HG03354 (cell line): ENCODE results near the gene ANKRD11.

Source experiments
- ATAC-seq: cut with Tn5 transposase; IDR thresholded peaks from one replicate; pipeline ENCODE4 v1.9.1; 2021; ENCODE audit warnings: mild to moderate bottlenecking; ENCODE audit not compliant: unreplicated experiment, poor library complexity, severe bottlenecking

Gene ANKRD11

DNA sequence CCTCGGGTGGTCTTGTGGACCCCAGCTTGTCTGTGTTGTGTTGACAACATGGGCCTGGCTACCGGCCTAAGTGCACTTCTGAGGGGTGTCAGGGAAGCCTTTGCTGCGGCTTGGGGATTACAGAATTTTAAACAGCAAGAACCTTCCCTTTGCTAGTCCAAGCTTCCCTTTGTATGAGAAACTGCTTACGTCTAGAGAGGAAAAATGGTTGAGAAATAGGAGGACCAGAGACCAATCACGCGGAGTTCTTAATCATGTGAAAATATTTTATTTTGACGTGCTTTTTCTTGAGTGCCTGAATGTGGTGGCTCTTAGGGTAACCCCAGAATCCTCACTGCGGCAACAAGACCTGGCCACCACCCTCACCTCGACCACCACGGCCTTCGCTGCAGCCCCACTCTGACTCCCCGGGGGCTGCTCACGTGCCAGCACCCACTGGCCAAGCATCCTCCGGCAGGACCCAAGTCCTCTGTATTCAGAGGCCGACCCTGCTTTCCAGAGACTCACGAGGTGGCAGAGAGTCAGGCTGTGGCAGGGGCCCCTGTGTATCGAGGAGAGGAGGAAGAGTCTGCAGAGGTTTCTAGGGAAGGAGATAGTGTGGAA, 191.6 kb downstream of the ANKRD11 start:
- no peak for ATAC-seq

DNA sequence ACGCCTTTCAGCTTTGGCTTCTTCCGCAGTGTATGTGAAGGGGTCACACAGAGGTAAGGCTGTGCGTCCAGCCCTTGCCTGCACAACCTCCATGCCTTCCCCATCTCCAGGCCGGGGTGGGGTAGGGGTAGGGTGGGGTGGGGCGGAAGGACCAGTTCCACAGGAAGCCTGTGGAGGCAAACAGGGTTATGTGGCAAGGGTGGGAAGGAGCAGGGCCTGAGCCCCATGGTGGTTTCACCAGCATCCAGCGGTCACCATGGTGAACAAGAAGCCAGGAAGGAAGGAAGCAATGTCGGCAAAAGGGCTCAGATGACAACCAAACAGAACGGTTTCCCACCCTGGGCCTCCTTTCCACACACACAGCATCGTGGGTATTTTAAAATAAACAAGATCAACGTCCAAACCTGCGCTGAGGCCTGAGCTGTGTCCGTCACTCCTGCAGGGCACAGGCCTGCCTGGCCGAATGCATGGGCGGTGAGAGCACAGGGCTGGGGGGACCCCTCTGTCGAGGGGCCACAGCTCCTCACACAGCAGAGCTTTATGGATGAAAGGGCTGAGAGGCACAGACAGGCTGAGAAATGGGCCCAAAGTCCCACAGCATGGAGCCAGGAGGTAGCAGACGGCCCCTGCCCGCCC, 192.3 kb downstream of the ANKRD11 start:
- ATAC-seq, result no peak

DNA sequence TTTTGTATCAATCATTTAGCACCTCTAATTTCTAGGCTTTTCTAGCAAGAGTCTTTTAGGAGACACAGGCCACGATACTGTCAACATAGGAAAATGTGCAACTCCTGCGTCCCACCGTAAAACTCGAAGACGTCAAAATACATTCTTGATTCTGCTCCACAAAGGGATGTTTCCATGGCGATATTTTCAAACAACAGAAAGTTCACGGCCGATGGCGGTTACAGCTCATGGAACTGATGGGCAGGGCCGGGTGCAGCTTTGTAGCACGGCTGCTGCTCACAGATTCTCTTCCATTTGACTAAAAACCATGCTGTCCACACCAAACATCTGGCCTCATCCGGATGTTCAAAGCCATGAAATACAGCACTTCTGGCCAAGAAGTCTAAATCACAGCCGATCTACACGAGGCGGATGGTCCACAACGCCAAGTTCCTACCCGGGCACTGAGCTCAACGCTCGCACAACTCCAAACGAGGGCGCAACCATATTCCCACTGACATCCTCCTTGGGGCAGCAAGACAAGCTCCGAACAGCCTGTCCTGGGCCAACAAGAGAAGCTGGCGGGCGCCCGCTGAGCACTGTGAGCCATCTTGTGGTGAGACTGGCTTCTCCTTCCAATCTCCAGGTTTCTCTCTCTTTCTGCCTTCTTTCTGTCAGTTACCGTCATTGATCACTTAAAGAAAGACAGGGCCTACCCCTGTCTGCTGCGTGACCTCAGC, 193.0 kb downstream of the ANKRD11 start:
- ATAC-seq, result no peak

DNA sequence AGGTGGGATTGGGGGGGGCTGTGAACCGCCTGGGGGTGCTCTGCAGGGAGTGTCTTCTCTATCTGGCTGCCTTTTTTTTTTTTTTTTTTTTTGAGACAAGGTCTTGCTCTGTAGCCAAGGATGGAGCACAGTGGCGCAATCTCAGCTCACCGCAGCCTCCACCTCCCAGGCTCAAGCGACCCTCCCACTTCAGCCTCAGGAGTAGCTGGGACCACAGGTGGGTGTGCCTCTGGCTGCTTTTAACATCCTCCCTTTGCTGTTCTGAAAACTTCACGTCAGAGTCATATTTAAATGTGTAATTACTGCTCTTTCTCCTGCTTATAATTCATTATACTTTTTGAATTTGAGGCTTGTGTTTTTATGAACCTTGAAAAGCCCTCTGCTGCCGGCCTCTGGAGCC, 194.4 kb downstream of the ANKRD11 start:
- ATAC-seq, result no peak

DNA sequence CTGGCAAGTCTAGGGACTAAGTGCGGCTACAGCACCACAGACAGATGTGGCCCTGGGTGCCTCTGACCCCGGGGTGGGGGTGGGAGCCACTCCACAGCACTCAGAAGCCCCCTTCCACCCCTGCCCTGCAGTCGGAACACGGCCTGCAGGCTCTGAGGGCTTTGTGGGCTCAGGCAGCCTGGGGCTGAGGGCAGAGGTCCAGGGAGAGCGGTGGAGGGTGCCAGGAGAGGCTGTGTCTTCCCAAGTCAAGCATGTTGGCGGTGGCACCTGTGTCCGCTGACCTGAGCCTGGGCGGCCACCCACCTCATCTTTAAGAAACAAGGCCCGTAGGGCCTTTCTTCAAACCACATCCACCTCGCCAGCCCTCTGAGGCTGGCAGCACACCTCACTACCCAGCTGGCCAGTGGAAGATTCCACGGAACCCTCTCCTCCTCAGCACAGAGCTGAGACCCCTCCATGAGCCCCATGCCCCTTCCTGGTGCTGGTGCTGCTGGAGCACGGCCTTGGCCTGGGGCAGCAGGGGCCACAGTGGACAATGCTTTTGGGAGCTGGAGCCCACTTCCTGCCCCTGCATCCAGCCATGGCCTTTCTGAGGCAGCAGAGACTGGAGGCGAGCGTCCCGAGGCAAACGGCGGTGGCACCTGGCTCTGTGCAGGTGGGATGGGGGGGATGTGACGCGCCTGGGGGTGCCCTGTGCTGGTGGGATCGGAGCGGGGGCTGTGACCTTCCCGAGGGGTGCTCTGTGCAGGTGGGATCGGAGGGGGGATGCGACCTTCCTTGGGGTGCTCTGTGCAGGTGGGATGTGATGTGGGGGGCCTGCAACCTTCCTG, 195.1 kb downstream of the ANKRD11 start:
- ATAC-seq, result no peak

DNA sequence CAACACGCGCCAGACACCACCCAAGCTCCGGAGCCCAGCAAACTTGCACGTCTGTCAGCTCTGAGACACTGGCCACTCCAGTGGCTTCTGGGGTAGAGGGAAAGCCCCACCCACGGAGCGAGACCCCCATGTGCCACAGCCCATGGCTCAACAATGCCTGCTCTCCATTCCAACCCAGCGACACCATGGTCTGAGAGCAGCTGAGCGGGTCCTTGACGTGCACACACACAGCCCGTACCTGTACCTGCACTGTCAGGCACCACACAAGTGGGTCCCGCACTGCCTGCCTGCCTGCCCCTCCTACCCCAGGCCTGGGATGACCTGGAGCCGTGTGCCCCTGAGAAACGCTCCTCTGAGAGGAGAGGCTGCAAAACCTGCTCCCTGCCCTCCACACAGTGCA, 195.9 kb downstream of the ANKRD11 start:
- ATAC-seq, result no peak

DNA sequence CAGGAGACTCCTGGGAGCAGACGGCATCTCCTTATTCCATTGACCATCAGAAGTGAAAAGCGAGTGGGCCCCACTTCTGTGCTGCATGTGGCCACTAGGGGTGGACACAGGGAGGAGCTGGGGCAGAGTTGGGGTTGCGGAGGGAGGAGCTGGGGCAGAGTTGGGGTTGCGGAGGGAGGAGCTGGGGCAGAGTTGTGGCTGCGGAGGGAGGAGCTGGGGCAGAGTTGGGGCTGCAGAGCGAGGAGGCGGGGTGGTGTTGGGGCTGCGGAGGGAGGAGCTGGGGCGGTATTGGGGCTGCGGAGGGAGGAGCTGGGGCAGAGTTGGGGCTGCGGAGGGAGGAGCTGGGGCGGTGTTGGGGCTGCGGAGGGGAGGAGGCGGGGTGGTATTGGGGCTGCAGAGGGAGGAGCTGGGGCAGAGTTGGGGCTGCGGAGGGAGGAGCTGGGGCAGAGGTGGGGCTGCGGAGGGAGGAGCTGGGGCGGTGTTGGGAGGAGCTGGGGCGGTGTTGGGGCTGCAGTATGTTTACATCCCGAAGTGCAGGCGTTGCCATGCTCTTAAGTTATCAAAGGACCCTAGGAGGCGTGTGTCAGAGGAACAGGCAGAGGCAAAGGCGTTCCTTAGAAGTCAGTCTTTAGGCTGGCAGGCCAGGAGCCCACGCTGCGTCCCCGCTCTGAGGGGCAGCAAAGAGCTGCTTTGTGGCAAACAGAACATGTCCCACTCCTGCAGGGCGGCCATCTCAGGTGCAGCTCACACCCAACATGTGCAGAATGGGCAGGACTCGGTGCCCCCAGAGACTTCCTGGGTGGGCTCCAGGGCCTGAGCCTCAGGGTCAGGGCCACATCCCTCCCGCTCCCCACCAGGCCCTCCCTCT, 196.9 kb downstream of the ANKRD11 start:
- ATAC-seq, result no peak

DNA sequence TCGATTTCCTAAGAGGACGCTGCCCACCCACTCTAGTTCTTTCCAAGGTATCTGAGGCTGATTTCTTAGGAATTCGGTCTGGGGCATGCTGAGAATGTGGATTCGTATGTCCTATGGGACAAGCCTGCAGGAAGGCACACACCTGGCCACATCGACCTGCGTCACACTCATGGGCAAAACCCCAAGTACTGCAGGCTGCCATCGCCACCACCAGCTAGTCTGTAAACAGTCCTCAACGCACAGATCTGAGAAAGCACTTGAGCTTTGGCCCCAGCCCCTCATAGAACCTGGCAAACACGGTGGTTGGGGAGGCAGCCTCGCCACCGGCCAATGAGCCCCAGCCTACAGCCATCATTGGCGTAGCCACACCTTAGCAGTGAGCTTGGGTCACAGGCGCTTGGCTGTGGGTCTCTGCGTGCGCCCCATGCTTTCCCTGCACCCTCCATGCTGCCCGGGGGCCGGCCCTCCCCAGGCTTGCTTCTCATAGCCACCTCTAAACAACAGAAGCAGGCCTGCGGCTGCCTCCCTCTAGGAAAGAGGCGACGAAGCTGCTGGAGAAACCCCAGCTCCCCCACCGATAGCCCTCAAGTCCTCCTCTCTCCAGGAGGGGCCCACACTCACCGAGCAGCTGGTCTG, 197.8 kb downstream of the ANKRD11 start:
- ATAC-seq, result no peak

DNA sequence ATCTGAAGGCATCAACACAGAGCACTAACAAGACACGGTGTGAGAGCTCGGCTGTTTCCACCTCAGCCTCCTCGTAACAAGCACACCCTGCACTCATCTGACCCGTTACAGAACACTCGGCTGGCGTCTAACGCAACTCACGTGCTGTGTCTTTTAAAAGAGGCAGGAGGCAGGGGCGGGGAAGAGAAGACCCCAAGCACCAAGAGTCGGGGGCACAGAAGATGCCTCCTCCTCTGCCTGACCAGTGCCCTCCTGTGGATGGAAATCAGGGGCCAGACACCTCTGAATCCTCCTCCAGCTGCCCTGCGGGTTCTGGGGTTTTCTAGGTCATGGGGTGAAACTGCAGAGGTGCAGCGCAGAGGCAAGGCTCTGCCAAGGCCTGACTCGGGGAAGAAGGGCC, 198.6 kb downstream of the ANKRD11 start:
- no peak for ATAC-seq

DNA sequence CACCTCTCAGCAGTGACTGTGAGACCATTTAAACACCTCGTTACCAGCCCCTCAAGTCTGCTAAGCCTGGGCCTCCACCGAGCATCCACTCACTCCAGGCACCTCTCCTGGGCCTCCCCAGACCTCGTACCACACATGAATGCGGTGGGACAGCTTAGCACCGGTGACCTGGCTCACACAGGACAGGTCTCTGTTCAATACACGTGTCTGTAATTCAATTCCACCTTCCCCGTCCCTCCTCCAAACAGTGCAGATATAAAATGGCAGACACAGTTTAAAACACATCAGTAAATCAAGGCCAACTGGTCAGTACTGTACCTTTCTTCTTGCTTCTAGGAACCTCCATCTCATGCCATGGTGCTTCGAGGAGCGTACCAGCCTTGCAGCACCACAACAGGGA, 199.0 kb downstream of the ANKRD11 start:
- no peak for ATAC-seq

DNA sequence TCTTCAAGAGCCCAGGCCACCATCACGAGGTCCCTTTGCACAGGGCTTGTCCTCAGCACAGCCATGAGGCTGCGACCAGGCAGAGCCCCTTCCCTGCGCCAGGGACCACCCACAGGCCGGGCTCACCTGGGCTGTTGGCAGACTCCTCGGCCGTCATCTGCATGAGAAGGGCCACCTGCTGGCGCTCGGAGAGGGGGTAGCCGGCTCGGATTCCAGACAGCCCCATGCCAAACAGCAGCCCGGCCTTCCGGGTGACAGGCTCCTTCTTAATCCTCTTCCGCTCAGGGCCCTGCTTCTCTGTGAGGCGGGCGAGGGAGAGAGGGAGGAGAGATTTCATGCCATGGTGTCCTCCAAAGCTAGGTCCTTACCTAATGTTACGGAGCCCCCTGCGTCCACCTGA, 199.5 kb downstream of the ANKRD11 start:
- no peak for ATAC-seq

DNA sequence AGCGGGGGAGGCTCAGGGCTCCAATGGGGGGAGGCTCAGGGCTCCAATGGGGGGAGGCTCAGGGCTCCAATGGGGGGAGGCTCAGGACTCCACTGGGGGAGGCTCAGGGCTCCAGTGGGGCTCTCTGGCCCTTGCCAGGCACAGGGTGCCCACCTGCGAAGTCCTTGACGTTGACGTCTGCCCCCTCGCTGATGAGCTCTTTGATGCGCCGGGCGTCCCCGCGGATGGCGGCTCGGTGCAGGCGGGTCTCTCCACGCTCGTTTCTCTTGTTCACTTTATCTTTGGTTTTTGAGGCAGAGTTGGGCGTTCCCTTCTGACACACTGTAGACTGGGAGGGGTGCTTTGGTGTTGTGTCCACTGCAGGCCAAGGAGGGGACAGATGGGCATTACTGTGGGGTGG, 199.9 kb downstream of the ANKRD11 start:
- no peak for ATAC-seq

DNA sequence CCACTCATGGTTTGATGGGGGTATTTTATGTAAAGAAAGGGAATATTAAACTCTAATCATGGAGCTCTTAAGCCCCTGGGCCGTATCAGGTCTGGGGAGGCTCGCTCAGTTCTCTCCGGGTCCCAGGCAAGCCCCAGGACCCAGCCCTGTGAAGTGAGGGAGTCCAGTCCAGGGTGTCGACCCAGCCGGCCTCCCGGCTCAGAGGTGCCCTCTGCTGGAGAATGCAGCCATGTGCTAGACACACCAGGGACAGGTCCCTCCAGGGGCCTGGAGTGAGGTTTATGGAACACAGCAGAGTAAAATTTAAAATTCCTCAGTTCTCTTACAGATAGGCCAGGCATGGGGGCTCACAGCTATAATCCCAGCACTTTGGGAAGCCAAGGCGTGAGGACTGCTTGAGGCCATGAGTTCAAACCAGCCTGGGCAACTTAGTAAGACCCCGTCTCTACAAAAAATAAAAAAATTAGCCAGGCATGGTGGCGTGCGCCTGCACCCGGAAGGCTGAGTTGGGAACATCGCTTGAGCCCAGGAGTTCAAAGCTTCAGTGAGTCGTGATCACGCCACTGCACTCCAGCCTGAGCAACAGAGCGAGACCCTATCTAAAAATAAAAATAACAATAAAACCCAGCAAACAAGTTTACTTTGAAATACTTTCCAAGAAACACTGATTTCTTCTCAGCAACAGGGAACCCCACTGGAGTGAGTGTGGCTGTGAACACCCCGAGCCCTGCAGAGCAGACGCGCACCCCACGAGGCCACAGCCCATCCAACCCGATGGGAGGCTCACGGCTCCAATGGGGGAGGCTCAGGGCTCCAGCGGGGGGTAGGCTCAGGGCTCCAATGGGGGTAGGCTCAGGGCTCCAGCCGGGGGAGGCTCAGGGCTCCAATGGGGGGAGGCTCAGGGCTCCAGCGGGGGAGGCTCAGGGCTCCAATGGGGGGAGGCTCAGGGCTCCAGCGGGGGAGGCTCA, 200.6 kb downstream of the ANKRD11 start:
- ATAC-seq, result peak; percentile 50

DNA sequence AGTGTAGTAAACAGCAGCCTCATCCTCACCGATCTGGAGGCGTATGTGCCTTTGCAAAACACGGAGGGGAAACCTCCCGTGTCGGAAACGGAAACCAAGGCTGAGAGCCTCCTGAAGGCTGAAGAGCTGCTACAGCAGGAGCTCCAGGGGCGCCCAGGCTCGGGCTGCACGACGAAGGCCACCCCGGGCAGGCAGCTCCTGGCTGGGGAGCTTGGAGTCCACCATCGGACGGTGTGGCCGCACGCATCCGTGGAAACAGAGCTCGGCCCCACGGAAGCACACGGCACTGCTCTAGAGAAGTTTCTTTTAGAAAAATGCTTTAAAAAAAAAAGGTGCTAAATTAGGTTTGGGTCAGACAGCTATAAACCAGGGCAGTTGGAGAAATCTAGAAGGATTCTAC, 201.4 kb downstream of the ANKRD11 start:
- ATAC-seq, result no peak

DNA sequence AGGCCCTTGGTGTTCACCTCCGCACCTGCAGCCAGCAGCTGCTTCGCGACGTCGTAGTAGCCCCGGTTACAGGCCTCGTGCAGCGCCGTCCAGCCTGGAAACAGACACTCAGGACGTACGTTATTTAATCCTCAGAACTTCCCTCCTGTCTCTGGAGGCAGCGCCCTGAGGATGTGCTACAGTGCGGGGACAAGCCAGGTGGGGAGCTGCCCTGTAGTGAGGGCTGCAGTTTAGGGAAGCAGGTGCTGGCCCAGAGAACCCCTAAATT, 201.8 kb downstream of the ANKRD11 start:
- ATAC-seq, result no peak

DNA sequence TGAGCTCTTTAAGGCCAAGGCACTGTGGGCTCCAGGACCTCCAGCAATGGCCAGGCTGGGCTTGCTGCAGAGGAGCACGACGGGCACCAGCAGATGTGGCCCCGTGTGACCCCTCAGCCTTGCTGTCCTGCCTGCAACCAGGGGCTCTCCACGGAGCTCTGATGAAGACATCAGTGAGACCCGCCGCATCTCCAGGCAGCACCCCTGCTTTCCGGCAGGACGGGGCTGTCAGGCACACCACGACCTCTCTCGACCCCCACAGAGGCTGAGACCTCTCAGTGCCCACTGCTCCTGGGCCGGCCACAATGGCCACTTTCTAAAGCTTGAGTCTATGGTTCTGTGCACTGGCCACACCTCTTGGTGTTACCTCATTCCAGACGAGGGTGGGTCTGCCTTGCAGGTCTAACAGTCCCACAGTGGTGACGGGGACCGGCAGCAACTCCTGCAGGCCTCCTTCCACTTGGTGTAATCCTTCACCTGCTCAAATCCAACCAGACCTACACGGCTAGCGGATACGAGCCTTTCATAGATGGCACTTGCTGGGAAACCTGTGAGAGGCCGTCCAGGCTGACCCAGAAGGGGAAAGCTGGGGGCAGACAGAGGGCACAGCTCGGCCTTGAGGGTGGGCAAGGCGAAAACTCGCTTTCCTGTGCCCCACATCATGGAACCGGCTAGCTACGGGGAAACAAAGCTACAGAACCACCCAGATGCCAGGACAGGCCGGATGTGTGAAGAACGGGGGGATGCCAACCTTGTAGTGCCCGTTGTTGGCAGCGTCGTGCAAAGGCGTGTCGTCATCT, 202.4 kb downstream of the ANKRD11 start:
- ATAC-seq, result no peak

DNA sequence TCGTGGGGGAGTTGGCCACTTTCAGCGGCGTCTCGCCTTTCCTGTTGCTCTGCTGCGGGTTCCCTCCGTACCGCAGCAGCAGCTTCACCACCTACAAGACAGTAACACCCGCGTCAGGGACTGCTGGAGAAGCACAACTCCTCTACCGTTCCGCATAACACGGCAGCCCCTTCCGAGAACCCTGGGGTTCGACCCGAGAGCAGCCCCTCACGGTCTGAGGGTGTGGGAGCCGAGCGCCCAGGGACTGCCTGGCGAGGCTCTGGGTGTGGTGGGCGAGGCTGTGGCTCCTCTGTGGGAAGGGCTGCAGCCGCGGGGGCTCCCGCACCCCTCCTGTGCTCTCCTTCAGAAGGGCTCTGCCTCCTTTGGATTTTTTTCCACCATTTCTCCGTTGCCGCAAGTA, 204.3 kb downstream of the ANKRD11 start:
- no peak for ATAC-seq

DNA sequence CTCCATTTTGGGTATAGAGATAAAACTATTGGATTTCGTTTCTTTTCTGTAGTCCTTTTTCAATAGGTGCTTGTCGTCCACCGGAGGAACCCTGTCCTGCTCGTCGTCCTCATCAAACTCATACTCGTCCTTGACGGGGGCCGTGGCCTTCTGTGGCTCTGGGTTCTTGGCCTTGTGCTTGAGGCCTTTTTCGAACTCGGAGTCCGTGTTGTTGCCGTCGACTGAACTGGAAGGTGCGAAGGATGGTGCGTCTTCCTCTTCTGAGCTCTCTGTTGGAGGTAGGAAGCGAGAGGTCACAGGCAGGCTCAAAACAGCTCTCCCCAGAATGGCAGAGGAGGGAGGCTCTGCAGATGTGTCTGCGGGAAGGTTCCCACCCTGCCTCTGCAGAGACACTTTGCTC, 205.0 kb downstream of the ANKRD11 start:
- ATAC-seq, result no peak
